ENCODE results near the gene PRKCE.
A peak's percentile ranks its signal among the peaks of the same experiment; 100 is the strongest.

Gene PRKCE

GRCh38 chr2:45651415-45652089, at the start of gene PRKCE:
Gene PRKCE (plus strand): TSS chr2:45651675.
- DNase-seq (ENCODE audit: low spot score) (no peak), FAIRE-seq (no peak)

- DNase-seq (ENCODE audit: low spot score), result no peak
- FAIRE-seq, result no peak
Observed at GRCh38 chr2:45602624-45603023, 48.9 kb upstream of the PRKCE start.

- DNase-seq (ENCODE audit: low spot score) (no peak), FAIRE-seq (no peak)
Observed at GRCh38 chr2:45605116-45605515, 46.4 kb upstream of the PRKCE start.

GRCh38 chr2:45606796-45607195, 44.7 kb upstream of the PRKCE start:
- FAIRE-seq (no peak), DNase-seq (ENCODE audit: low spot score) (no peak)

GRCh38 chr2:45607701-45608100, 43.8 kb upstream of the PRKCE start:
- DNase-seq (ENCODE audit: low spot score), result peak; percentile 17

GRCh38 chr2:45610281-45611019, 41.0 kb upstream of the PRKCE start:
- FAIRE-seq (no peak), DNase-seq (ENCODE audit: low spot score) (peak; percentile 62)

More at GRCh38 chr2:45607701-45608100, 43.8 kb upstream of the PRKCE start:
- FAIRE-seq, result no peak

- DNase-seq (ENCODE audit: low spot score), result peak; percentile 87
- FAIRE-seq, result peak; percentile 87
Observed at GRCh38 chr2:45611020-45611859, 40.2 kb upstream of the PRKCE start, which contains the start of gene SRBD1. Gene SRBD1 (minus strand): TSS chr2:45611267. CDS start chr2:45605441, 5,826 bp downstream.

GRCh38 chr2:45612285-45612684, 39.2 kb upstream of the PRKCE start:
- FAIRE-seq (no peak), DNase-seq (ENCODE audit: low spot score) (no peak)

GRCh38 chr2:45612731-45613130, 38.7 kb upstream of the PRKCE start:
- no peak for DNase-seq (ENCODE audit: low spot score)
- no peak for FAIRE-seq

- FAIRE-seq, result no peak
- DNase-seq (ENCODE audit: low spot score), result no peak
Observed at GRCh38 chr2:45614330-45614729, 37.1 kb upstream of the PRKCE start.

GRCh38 chr2:45614871-45615415, 36.5 kb upstream of the PRKCE start:
- DNase-seq (ENCODE audit: low spot score), result no peak
- FAIRE-seq, result no peak

GRCh38 chr2:45616658-45617411, 34.6 kb upstream of the PRKCE start:
- DNase-seq (ENCODE audit: low spot score), result no peak
- no peak for FAIRE-seq

- DNase-seq (ENCODE audit: low spot score) (no peak), FAIRE-seq (no peak)
Observed at GRCh38 chr2:45617496-45617895, 34.0 kb upstream of the PRKCE start.

GRCh38 chr2:45622336-45623075, 29.0 kb upstream of the PRKCE start:
- no peak for FAIRE-seq
- no peak for DNase-seq (ENCODE audit: low spot score)

GRCh38 chr2:45623098-45623497, 28.4 kb upstream of the PRKCE start:
- DNase-seq (ENCODE audit: low spot score) (no peak), FAIRE-seq (no peak)

- FAIRE-seq, result no peak
- no peak for DNase-seq (ENCODE audit: low spot score)
Observed at GRCh38 chr2:45625824-45626223, 25.7 kb upstream of the PRKCE start.

- no peak for DNase-seq (ENCODE audit: low spot score)
- no peak for FAIRE-seq
Observed at GRCh38 chr2:45626387-45627221, 24.9 kb upstream of the PRKCE start.

GRCh38 chr2:45627911-45628310, 23.6 kb upstream of the PRKCE start:
- FAIRE-seq (no peak), DNase-seq (ENCODE audit: low spot score) (peak; percentile 29)

- DNase-seq (ENCODE audit: low spot score) (no peak), FAIRE-seq (no peak)
Observed at GRCh38 chr2:45629971-45630370, 21.5 kb upstream of the PRKCE start.
